ENCODE data around the gene MYH15.

Gene MYH15

GRCh38 chr3:108468577-108468976 is 41.8 kb downstream of the MYH15 start:
- DNase-seq: no peak

- DNase-seq: no peak
Observed at GRCh38 chr3:108462899-108463298, 47.5 kb downstream of the MYH15 start.

GRCh38 chr3:108461661-108462111 is 48.7 kb downstream of the MYH15 start:
- DNase-seq: no peak

- DNase-seq: no peak
Observed at GRCh38 chr3:108459225-108459624, 51.2 kb downstream of the MYH15 start.

GRCh38 chr3:108455212-108455705 is 55.1 kb downstream of the MYH15 start:
- no peak for DNase-seq

- DNase-seq: no peak
Observed at GRCh38 chr3:108453565-108453964, 56.8 kb downstream of the MYH15 start.

GRCh38 chr3:108450444-108450843 is 60.0 kb downstream of the MYH15 start:
- DNase-seq: no peak

GRCh38 chr3:108448593-108448992 is 61.8 kb downstream of the MYH15 start:
- DNase-seq: no peak

GRCh38 chr3:108447096-108447847 is 63.1 kb downstream of the MYH15 start:
- no peak for DNase-seq

- DNase-seq: no peak
Observed at GRCh38 chr3:108442281-108442680, 68.1 kb downstream of the MYH15 start.

GRCh38 chr3:108441518-108441917 is 68.9 kb downstream of the MYH15 start:
- DNase-seq: no peak

- no peak for DNase-seq
Observed at GRCh38 chr3:108441071-108441507, 69.3 kb downstream of the MYH15 start.

GRCh38 chr3:108438542-108438941 is 71.9 kb downstream of the MYH15 start:
- no peak for DNase-seq

- DNase-seq: no peak
Observed at GRCh38 chr3:108437439-108437838, 73.0 kb downstream of the MYH15 start.

GRCh38 chr3:108433928-108434327 is 76.5 kb downstream of the MYH15 start:
- DNase-seq: no peak

- DNase-seq: no peak
Observed at GRCh38 chr3:108432431-108432830, 78.0 kb downstream of the MYH15 start.

GRCh38 chr3:108430540-108430939 is 79.9 kb downstream of the MYH15 start:
- no peak for DNase-seq

- no peak for DNase-seq
Observed at GRCh38 chr3:108428586-108428985, 81.8 kb downstream of the MYH15 start.

GRCh38 chr3:108420926-108421325 is 89.5 kb downstream of the MYH15 start:
- no peak for DNase-seq

GRCh38 chr3:108416111-108416869 is 94.1 kb downstream of the MYH15 start:
- DNase-seq: no peak

- DNase-seq: no peak
Observed at GRCh38 chr3:108415661-108416060, 94.7 kb downstream of the MYH15 start.

GRCh38 chr3:108414007-108414406 is 96.4 kb downstream of the MYH15 start:
- DNase-seq: no peak

- no peak for DNase-seq
Observed at GRCh38 chr3:108412121-108412750, 98.2 kb downstream of the MYH15 start.

Data from CD4-positive, alpha-beta T cell treated with Interleukin-17A for 4 hours (primary cell).